ENCODE results near the gene LHPP. TPM values are rescaled to one million over a fixed set of nuclear protein-coding genes. Genes with fewer than 3 reads are reported as not detected.

The LHPP gene
- total and polyA plus RNA-seq, 10 of the 15 experiments (the other 5 are each of a cell fraction or from before 2014, with no cell fraction given): 0.79 to 9.8 (median 6.7) TPM

DNA sequence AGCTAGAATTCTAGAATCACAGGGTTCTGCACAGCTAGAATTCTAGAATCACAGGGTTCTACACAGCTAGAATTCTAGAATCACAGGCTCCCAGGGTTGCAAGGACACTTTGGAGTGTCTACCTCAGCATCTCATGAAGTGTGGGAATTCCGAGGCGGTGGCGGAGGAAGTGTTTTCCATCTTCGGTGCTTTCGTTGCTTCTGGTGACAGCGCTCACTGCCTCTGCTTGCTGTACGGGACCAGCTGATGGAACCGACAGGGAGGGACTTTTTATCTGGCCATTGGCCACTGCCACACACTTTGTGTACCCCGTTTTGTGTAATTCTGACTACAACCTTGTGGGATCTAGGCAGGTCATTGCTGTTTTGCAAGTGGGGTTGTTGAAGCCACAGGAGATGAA, 29.5 kb downstream of the LHPP start (continued):
- TF ChIP-seq, protein P1, sequence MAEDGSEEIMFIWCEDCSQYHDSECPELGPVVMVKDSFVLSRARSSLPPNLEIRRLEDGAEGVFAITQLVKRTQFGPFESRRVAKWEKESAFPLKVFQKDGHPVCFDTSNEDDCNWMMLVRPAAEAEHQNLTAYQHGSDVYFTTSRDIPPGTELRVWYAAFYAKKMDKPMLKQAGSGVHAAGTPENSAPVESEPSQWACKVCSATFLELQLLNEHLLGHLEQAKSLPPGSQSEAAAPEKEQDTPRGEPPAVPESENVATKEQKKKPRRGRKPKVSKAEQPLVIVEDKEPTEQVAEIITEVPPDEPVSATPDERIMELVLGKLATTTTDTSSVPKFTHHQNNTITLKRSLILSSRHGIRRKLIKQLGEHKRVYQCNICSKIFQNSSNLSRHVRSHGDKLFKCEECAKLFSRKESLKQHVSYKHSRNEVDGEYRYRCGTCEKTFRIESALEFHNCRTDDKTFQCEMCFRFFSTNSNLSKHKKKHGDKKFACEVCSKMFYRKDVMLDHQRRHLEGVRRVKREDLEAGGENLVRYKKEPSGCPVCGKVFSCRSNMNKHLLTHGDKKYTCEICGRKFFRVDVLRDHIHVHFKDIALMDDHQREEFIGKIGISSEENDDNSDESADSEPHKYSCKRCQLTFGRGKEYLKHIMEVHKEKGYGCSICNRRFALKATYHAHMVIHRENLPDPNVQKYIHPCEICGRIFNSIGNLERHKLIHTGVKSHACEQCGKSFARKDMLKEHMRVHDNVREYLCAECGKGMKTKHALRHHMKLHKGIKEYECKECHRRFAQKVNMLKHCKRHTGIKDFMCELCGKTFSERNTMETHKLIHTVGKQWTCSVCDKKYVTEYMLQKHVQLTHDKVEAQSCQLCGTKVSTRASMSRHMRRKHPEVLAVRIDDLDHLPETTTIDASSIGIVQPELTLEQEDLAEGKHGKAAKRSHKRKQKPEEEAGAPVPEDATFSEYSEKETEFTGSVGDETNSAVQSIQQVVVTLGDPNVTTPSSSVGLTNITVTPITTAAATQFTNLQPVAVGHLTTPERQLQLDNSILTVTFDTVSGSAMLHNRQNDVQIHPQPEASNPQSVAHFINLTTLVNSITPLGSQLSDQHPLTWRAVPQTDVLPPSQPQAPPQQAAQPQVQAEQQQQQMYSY (CRISPR knock-in tag; IDR thresholded peaks at IDR 0.05): no peak
- TF ChIP-seq PAX5 (IDR thresholded peaks at IDR 0.05; ENCODE audit: borderline replicate concordance, low read depth, low read length) (no peak), MEF2A (IDR thresholded peaks at IDR 0.05; ENCODE audit: insufficient read depth, low read depth, low read length) (no peak), YBX1 (IDR thresholded peaks at IDR 0.05) (no peak), HDAC6 (IDR thresholded peaks at IDR 0.05; ENCODE audit: unreplicated experiment) (no peak), STAT1 (conservative IDR thresholded peaks at IDR 0.05) (no peak)

DNA sequence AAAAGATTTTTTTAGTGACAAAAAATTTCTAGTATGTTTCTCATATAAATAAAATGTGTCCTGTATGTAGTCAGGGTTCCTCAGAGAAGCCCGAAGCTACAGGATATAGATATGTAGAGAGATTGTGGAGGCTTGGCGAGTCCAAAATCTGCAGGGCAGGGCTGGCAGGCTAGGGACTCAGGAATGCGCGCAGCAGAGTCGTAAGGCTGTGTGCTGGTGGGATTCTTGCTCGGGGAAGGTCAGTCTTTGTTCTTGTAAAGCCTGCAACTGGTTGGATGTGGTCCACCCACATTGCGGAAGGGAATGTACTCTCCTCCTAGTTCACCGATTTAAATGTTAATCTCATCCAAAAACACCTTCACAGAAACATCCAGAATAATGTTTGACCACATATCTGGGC, 30.6 kb downstream of the LHPP start:
- no TSS peak for BruUV-seq (replicated peaks)
- no peak overlapping the region for H2AFZ ChIP-seq (ENCODE audit: control insufficient read depth, low read depth, low read length)
- no peak overlapping the region for H3K9ac ChIP-seq (ENCODE audit: control insufficient read depth, insufficient read depth, low read length)
- RAD21 ChIA-PET (ENCODE audit: unreplicated experiment): no interaction called here
- WGBS (ENCODE audit: insufficient coverage, insufficient replicate concordance, low lambda C conversion rate, missing lambda C conversion rate): 65% methylated on average over 8 of the region's 8 CpGs
- no peaks in the 10 kb centered on the region for H3K36me3 ChIP-seq (ENCODE audit: control insufficient read depth in 2 of 2, insufficient read depth in 2 of 2, low read length in 1 of 2)
- no peak overlapping the region for H3K4me2 ChIP-seq (ENCODE audit: control insufficient read depth, insufficient read depth)
- FAIRE-seq (no peak), DNase-seq (ENCODE audit: low read depth, low spot score) (no peak), ATAC-seq (no peak)
- no peak for TF ChIP-seq IKZF1 (conservative IDR thresholded peaks at IDR 0.05)
- no peak for TF ChIP-seq SRF (IDR thresholded peaks at IDR 0.05; ENCODE audit: low read depth in 2 of 2, low read length in 2 of 2)
- TF ChIP-seq RCOR1 (conservative IDR thresholded peaks at IDR 0.05; ENCODE audit: low read depth, low read length): no peak
- TF ChIP-seq, protein P2, sequence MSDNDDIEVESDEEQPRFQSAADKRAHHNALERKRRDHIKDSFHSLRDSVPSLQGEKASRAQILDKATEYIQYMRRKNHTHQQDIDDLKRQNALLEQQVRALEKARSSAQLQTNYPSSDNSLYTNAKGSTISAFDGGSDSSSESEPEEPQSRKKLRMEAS (IDR thresholded peaks at IDR 0.05; ENCODE audit: low read depth, low read length): no peak
- no peak for TF ChIP-seq TCF3 (IDR thresholded peaks at IDR 0.05; ENCODE audit: borderline replicate concordance, insufficient read depth, low read depth, low read length)
- no peak for TF ChIP-seq RUNX3 (IDR thresholded peaks at IDR 0.05; ENCODE audit: low read length)
- TF ChIP-seq, protein P3, sequence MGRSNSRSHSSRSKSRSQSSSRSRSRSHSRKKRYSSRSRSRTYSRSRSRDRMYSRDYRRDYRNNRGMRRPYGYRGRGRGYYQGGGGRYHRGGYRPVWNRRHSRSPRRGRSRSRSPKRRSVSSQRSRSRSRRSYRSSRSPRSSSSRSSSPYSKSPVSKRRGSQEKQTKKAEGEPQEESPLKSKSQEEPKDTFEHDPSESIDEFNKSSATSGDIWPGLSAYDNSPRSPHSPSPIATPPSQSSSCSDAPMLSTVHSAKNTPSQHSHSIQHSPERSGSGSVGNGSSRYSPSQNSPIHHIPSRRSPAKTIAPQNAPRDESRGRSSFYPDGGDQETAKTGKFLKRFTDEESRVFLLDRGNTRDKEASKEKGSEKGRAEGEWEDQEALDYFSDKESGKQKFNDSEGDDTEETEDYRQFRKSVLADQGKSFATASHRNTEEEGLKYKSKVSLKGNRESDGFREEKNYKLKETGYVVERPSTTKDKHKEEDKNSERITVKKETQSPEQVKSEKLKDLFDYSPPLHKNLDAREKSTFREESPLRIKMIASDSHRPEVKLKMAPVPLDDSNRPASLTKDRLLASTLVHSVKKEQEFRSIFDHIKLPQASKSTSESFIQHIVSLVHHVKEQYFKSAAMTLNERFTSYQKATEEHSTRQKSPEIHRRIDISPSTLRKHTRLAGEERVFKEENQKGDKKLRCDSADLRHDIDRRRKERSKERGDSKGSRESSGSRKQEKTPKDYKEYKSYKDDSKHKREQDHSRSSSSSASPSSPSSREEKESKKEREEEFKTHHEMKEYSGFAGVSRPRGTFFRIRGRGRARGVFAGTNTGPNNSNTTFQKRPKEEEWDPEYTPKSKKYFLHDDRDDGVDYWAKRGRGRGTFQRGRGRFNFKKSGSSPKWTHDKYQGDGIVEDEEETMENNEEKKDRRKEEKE (IDR thresholded peaks at IDR 0.05): no peak
- TF ChIP-seq, protein P4, sequence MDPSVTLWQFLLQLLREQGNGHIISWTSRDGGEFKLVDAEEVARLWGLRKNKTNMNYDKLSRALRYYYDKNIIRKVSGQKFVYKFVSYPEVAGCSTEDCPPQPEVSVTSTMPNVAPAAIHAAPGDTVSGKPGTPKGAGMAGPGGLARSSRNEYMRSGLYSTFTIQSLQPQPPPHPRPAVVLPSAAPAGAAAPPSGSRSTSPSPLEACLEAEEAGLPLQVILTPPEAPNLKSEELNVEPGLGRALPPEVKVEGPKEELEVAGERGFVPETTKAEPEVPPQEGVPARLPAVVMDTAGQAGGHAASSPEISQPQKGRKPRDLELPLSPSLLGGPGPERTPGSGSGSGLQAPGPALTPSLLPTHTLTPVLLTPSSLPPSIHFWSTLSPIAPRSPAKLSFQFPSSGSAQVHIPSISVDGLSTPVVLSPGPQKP (IDR thresholded peaks at IDR 0.05; ENCODE audit: low read depth, low read length): no peak
- TF ChIP-seq LARP7 (IDR thresholded peaks at IDR 0.05): no peak
- TF ChIP-seq MTA3 (IDR thresholded peaks at IDR 0.05; ENCODE audit: borderline replicate concordance, low read length): no peak
- no peak overlapping the region for H3K27ac ChIP-seq (ENCODE audit: control insufficient read depth, insufficient read depth)
- no peak overlapping the region for H3K4me3 ChIP-seq
- SMC1A ChIA-PET (ENCODE audit: uncharacterized antibody, unreplicated experiment): no interaction called here
- H3K4me1 ChIP-seq (ENCODE audit: control insufficient read depth, insufficient read depth, low read length): no peaks in the 10 kb centered on the region; the same call in 1 of the 2 replicates
- no peaks in the 10 kb centered on the region for H4K20me1 ChIP-seq (ENCODE audit: control insufficient read depth, insufficient read depth)
- intact Hi-C loops (cut with micrococcal nuclease; ENCODE audit: unreplicated experiment) (no loop called here), in situ Hi-C loops (cut with MboI) (no loop called here)
- H3K27me3 ChIP-seq (replicated peaks in 1 of 2; ENCODE audit: control insufficient read depth in 2 of 2, insufficient read depth in 2 of 2, low read length in 1 of 2): no peaks in the 10 kb centered on the region
- POLR2A ChIA-PET: no interaction called here
- CTCF ChIA-PET: no interaction called here
- no peaks in the 10 kb centered on the region; the same call in 2 of the 3 replicates for H3K9me3 ChIP-seq (replicated peaks; ENCODE audit: control insufficient read depth, insufficient read depth, low read length)
- H3K79me2 ChIP-seq (ENCODE audit: control insufficient read depth, insufficient read depth, low read length): no peaks in the 10 kb centered on the region
